ENCODE measurements around the gene NRXN2.

Gene NRXN2

DNA sequence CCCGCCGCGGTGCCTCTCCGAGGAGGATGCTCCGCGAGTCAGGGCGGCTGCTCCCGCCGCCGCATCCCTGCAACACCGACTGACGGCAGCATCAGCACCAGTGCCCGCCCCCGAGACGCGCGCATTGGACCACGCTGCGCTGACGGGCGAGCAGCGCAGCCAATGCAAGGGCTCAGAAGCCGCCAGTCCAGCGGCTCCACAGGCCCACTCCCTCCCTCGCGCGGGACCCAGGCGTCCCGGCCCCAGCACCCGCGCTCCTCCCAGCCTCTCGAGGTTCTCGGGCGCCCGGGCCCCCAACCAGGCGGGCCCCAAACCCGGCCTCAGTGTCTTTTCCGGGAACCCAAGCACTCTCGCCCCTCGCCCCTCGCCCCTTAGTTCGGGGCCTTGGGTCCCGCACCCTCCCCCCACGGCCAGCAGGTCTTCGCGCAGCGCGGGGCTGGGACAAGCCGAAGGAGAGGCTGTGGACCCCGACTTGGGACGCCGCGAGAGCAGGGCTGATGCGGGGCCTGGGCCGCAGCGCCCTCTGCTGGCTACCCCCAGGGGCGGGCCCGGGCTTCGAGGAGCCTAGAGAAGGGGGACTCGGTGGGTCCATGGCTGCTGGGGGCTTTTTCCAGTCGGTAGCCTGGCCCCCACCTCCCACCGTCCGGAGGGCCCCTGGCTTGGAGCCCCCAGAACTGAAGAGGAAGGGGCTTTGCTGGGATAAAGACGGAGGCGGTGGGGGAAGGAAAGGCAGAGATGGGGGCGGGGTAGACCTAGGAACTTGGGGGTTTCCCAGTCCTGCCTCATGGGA is at the start of gene NRXN2 (continued):
- TF ChIP-seq, protein P1, sequence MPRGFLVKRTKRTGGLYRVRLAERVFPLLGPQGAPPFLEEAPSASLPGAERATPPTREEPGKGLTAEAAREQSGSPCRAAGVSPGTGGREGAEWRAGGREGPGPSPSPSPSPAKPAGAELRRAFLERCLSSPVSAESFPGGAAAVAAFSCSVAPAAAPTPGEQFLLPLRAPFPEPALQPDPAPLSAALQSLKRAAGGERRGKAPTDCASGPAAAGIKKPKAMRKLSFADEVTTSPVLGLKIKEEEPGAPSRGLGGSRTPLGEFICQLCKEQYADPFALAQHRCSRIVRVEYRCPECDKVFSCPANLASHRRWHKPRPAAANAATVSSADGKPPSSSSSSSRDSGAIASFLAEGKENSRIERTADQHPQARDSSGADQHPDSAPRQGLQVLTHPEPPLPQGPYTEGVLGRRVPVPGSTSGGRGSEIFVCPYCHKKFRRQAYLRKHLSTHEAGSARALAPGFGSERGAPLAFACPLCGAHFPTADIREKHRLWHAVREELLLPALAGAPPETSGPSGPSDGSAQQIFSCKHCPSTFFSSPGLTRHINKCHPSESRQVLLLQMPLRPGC (tag by site-specific recombination; IDR thresholded peaks at IDR 0.05) = no peak
- no peak for TF ChIP-seq ZNF302 (tag by site-specific recombination; IDR thresholded peaks at IDR 0.05; ENCODE audit: low read depth)
- TF ChIP-seq, protein P2, sequence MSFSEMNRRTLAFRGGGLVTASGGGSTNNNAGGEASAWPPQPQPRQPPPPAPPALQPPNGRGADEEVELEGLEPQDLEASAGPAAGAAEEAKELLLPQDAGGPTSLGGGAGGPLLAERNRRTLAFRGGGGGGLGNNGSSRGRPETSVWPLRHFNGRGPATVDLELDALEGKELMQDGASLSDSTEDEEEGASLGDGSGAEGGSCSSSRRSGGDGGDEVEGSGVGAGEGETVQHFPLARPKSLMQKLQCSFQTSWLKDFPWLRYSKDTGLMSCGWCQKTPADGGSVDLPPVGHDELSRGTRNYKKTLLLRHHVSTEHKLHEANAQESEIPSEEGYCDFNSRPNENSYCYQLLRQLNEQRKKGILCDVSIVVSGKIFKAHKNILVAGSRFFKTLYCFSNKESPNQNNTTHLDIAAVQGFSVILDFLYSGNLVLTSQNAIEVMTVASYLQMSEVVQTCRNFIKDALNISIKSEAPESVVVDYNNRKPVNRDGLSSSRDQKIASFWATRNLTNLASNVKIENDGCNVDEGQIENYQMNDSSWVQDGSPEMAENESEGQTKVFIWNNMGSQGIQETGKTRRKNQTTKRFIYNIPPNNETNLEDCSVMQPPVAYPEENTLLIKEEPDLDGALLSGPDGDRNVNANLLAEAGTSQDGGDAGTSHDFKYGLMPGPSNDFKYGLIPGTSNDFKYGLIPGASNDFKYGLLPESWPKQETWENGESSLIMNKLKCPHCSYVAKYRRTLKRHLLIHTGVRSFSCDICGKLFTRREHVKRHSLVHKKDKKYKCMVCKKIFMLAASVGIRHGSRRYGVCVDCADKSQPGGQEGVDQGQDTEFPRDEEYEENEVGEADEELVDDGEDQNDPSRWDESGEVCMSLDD (tag by site-specific recombination; IDR thresholded peaks at IDR 0.05) = peak; percentile 94
- TF ChIP-seq ZNF274 (IDR thresholded peaks at IDR 0.05; ENCODE audit: low read length) = no peak
- TF ChIP-seq ZNF274 (tag by site-specific recombination; IDR thresholded peaks at IDR 0.05; ENCODE audit: borderline replicate concordance) = no peak
- TF ChIP-seq ZNF433 (tag by site-specific recombination; IDR thresholded peaks at IDR 0.05; ENCODE audit: low read depth) = no peak
- TF ChIP-seq GFI1B (tag by site-specific recombination; IDR thresholded peaks at IDR 0.05) = no peak
- no peak for TF ChIP-seq ZNF530 (tag by site-specific recombination; IDR thresholded peaks at IDR 0.05; ENCODE audit: low read depth)
- no peak for TF ChIP-seq YY1 (tag by site-specific recombination; IDR thresholded peaks at IDR 0.05)
- no peak for TF ChIP-seq ZNF791 (tag by site-specific recombination; IDR thresholded peaks at IDR 0.05)
- no peak for TF ChIP-seq ZNF423 (tag by site-specific recombination; IDR thresholded peaks at IDR 0.05)
- TF ChIP-seq SP3 (tag by site-specific recombination; IDR thresholded peaks at IDR 0.05) = peak; percentile 23; the same call in 1 of the 2 replicates
- no peak for TF ChIP-seq ZNF549 (tag by site-specific recombination; IDR thresholded peaks at IDR 0.05)
- TF ChIP-seq, protein P3, sequence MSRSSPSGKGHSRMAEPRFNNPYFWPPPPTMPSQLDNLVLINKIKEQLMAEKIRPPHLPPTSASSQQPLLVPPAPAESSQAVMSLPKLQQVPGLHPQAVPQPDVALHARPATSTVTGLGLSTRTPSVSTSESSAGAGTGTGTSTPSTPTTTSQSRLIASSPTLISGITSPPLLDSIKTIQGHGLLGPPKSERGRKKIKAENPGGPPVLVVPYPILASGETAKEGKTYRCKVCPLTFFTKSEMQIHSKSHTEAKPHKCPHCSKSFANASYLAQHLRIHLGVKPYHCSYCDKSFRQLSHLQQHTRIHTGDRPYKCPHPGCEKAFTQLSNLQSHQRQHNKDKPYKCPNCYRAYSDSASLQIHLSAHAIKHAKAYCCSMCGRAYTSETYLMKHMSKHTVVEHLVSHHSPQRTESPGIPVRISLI (tag by site-specific recombination; IDR thresholded peaks at IDR 0.05) = no peak
- TF ChIP-seq ZNF629 (tag by site-specific recombination; IDR thresholded peaks at IDR 0.05) = no peak
- TF ChIP-seq ZNF555 (tag by site-specific recombination; conservative IDR thresholded peaks at IDR 0.05) = no peak
- no peak for TF ChIP-seq ZNF664 (tag by site-specific recombination; IDR thresholded peaks at IDR 0.05)
- peak; percentile 57 for TF ChIP-seq SP7 (tag by site-specific recombination; IDR thresholded peaks at IDR 0.05)
- TF ChIP-seq ZNF214 (tag by site-specific recombination; IDR thresholded peaks at IDR 0.05; ENCODE audit: borderline replicate concordance) = no peak
- TF ChIP-seq ZXDB (tag by site-specific recombination; IDR thresholded peaks at IDR 0.05) = no peak; the same call in 1 of the 2 replicates
- TF ChIP-seq, protein P4, sequence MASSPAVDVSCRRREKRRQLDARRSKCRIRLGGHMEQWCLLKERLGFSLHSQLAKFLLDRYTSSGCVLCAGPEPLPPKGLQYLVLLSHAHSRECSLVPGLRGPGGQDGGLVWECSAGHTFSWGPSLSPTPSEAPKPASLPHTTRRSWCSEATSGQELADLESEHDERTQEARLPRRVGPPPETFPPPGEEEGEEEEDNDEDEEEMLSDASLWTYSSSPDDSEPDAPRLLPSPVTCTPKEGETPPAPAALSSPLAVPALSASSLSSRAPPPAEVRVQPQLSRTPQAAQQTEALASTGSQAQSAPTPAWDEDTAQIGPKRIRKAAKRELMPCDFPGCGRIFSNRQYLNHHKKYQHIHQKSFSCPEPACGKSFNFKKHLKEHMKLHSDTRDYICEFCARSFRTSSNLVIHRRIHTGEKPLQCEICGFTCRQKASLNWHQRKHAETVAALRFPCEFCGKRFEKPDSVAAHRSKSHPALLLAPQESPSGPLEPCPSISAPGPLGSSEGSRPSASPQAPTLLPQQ (tag by site-specific recombination; IDR thresholded peaks at IDR 0.05) = peak; percentile 97
- no peak for TF ChIP-seq ZNF350 (tag by site-specific recombination; IDR thresholded peaks at IDR 0.05)
- TF ChIP-seq TRIM28 (IDR thresholded peaks at IDR 0.05; ENCODE audit: borderline replicate concordance, low read length) = no peak
- 0 out of 2 replicates have a peak, but pooled peaks have one; percentile 51 for TF ChIP-seq ZEB2 (tag by site-specific recombination; IDR thresholded peaks at IDR 0.05)
- TF ChIP-seq, protein P5, sequence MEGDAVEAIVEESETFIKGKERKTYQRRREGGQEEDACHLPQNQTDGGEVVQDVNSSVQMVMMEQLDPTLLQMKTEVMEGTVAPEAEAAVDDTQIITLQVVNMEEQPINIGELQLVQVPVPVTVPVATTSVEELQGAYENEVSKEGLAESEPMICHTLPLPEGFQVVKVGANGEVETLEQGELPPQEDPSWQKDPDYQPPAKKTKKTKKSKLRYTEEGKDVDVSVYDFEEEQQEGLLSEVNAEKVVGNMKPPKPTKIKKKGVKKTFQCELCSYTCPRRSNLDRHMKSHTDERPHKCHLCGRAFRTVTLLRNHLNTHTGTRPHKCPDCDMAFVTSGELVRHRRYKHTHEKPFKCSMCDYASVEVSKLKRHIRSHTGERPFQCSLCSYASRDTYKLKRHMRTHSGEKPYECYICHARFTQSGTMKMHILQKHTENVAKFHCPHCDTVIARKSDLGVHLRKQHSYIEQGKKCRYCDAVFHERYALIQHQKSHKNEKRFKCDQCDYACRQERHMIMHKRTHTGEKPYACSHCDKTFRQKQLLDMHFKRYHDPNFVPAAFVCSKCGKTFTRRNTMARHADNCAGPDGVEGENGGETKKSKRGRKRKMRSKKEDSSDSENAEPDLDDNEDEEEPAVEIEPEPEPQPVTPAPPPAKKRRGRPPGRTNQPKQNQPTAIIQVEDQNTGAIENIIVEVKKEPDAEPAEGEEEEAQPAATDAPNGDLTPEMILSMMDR (tag by site-specific recombination; IDR thresholded peaks at IDR 0.05) = peak; percentile 91
- TF ChIP-seq ZNF2 (tag by site-specific recombination; IDR thresholded peaks at IDR 0.05) = peak; percentile 99
- no peak for TF ChIP-seq ZNF768 (tag by site-specific recombination; IDR thresholded peaks at IDR 0.05)
- peak; percentile 55 for TF ChIP-seq ZBTB17 (tag by site-specific recombination; IDR thresholded peaks at IDR 0.05)
